Panc1 (cell line): ENCODE measurements around the gene ATRNL1. TPM values are rescaled to one million over a fixed set of nuclear protein-coding genes. Genes with fewer than 3 reads are reported as not detected.

ENCODE experiments used
- ATAC-seq: fragments of 200-7000 bp; cut with Tn5 transposase; 2 replicates; pipeline ENCODE4 v1.9.1; 2020; ENCODE audit warnings: mild to moderate bottlenecking, moderate library complexity
- BruUV-seq: library from RNA; stranded (reverse); fragments of 400-500 nt; replicated peaks from 2 replicates; lab custom pipeline; 2021; lab: Mats Ljungman, UMichigan
- CTCF ChIA-PET: fragments of 300-600 bp; sonication (Branson Sonifier 250); formaldehyde crosslinking; loops from one replicate; lab custom pipeline; 2022; ENCODE audit warnings: antibody characterized with exemption; lab: Charles Lee
- POLR2A ChIA-PET: fragments of 300-600 bp; sonication (Branson Sonifier 250); formaldehyde crosslinking; loops from one replicate; lab custom pipeline; 2022; ENCODE audit warnings: antibody characterized with exemption; lab: Charles Lee
- DNase-seq: peaks from one replicate; pipeline ENCODE4 v3.0.0-alpha.2; 2010; ENCODE audit warnings: low read depth, low spot score
- H3K27ac ChIP-seq: 2 replicates; pipeline ENCODE4 v1.5.1; 2011; ENCODE audit warnings: mild to moderate bottlenecking, low read length, inconsistent platforms
- H3K27me3 ChIP-seq: fragments of 200-500 bp; sonication (Bioruptor generic); 2 replicates; pipeline ENCODE4 v1.6.0; 2014; ENCODE audit warnings: low read length, inconsistent platforms; ENCODE audit not compliant: control insufficient read depth, insufficient read depth
- H3K36me3 ChIP-seq: fragments of 200-500 bp; sonication (Bioruptor generic); 2 replicates; pipeline ENCODE4 v1.5.1; 2014; ENCODE audit warnings: inconsistent platforms, mild to moderate bottlenecking, low read length, moderate library complexity; ENCODE audit not compliant: control insufficient read depth, insufficient read depth
- H3K4me1 ChIP-seq: 2 replicates; pipeline ENCODE4 v1.5.1; 2011; ENCODE audit warnings: inconsistent platforms, mild to moderate bottlenecking, low read length, moderate library complexity; ENCODE audit not compliant: control insufficient read depth, insufficient read depth
- H3K4me3 ChIP-seq, 2 experiments: 2 replicates each; pipeline ENCODE4 v1.5.1; 2011 to 2012; ENCODE audit warnings: low read depth in 2 of 2, low read length in 2 of 2, mild to moderate bottlenecking in 2 of 2, inconsistent platforms in 1 of 2, moderate library complexity in 1 of 2
- H3K9me3 ChIP-seq: fragments of 200-500 bp; sonication (Bioruptor generic); 2 replicates; pipeline ENCODE4 v1.5.1; 2014; ENCODE audit warnings: low read depth, mild to moderate bottlenecking, inconsistent platforms, low read length, moderate library complexity; ENCODE audit not compliant: control insufficient read depth, insufficient read depth
- CTCF ChIP-seq: fragments of 450-650 bp; IDR thresholded peaks from 2 replicates; pipeline ENCODE4 v1.5.1; 2017; ENCODE audit warnings: mild to moderate bottlenecking
- POLR2AphosphoS5 ChIP-seq: IDR thresholded peaks from 2 replicates; pipeline ENCODE4 v1.6.1; 2012; ENCODE audit warnings: mild to moderate bottlenecking, low read depth, low read length, moderate library complexity
- REST ChIP-seq, 2 experiments: IDR thresholded peaks; 2 replicates each; pipeline ENCODE4 v1.6.1; 2011 to 2012; ENCODE audit warnings: low read depth in 2 of 2, control low read depth in 1 of 2, low read length in 1 of 2, mild to moderate bottlenecking in 1 of 2, moderate library complexity in 1 of 2; ENCODE audit not compliant: insufficient read depth in 1 of 2
- SIN3A ChIP-seq: IDR thresholded peaks from 2 replicates; pipeline ENCODE4 v1.6.1; 2012; ENCODE audit warnings: low read depth, mild to moderate bottlenecking, low read length, moderate library complexity, borderline replicate concordance; ENCODE audit not compliant: insufficient read depth
- TCF7L2 ChIP-seq: IDR thresholded peaks from 2 replicates; pipeline ENCODE4 v1.6.1; 2011; ENCODE audit warnings: mild to moderate bottlenecking, low read depth, low read length, inconsistent platforms
- in situ Hi-C: cut with HindIII; loops from 2 replicates; pipeline ENCODE4 v1.10.0; 2016; ENCODE audit warnings: low sequenced_read_pairs, low pct_unique_long_range_greater_than_20kb
- intact Hi-C: fragments of 100-400 bp; cut with micrococcal nuclease; formaldehyde crosslinking; loops from one replicate; pipeline ENCODE4 v1.10.0; 2022; ENCODE audit not compliant: unreplicated experiment
- total RNA-seq: library from RNA; stranded (reverse); gene quantifications from one replicate; pipeline ENCODE4 v1.2.1, GENCODE V29; 2021; ENCODE audit not compliant: unreplicated experiment

Gene ATRNL1
- total RNA-seq, 1 experiment from 2014 or later, result 17.1 TPM

- intact Hi-C loops, result no loop called here
- in situ Hi-C loops, result no loop called here
- CTCF ChIA-PET, result no interaction called here
Observed at GRCh38 chr10:115915429-115915828, 822.3 kb downstream of the ATRNL1 start.

GRCh38 chr10:115918812-115919211, 825.6 kb downstream of the ATRNL1 start:
- DNase-seq (no peak), ATAC-seq (no peak)
- in situ Hi-C loops, result no loop called here
- ChIA-PET POLR2A (no interaction called here), CTCF (no interaction called here)
- H3K27ac ChIP-seq, result no peak overlapping the region
- H3K4me1 ChIP-seq, result no peaks in the 10 kb centered on the region
- H3K36me3 ChIP-seq, result no peaks in the 10 kb centered on the region
- no peaks in the 10 kb centered on the region for H3K9me3 ChIP-seq
- TF ChIP-seq CTCF, result no peak
- TF ChIP-seq POLR2AphosphoS5, result no peak
- no peak for TF ChIP-seq TCF7L2
- TF ChIP-seq REST (IDR thresholded peaks at IDR 0.05; ENCODE audit: insufficient read depth in 1 of 2, low read depth in 2 of 2, low read length in 1 of 2), result no peak
- no peak for TF ChIP-seq SIN3A
- no peak overlapping the region for H3K4me3 ChIP-seq
- BruUV-seq, result no TSS peak
- no peaks in the 10 kb centered on the region for H3K27me3 ChIP-seq
- intact Hi-C loops, result no loop called here

More at GRCh38 chr10:115915429-115915828, 822.3 kb downstream of the ATRNL1 start:
- DNase-seq, result no peak
- ATAC-seq, result no peak
- Histone ChIP-seq H3K4me3 (no peak overlapping the region), H3K36me3 (no peaks in the 10 kb centered on the region), H3K27ac (no peak overlapping the region), H3K9me3 (no peaks in the 10 kb centered on the region), H3K4me1 (no peaks in the 10 kb centered on the region), H3K27me3 (no peaks in the 10 kb centered on the region)
- POLR2A ChIA-PET, result no interaction called here
- no TSS peak for BruUV-seq
- TF ChIP-seq TCF7L2 (no peak), POLR2AphosphoS5 (no peak), REST (IDR thresholded peaks at IDR 0.05; ENCODE audit: insufficient read depth in 1 of 2, low read depth in 2 of 2, low read length in 1 of 2) (no peak), SIN3A (no peak), CTCF (no peak)
